ENCODE measurements around the gene SEL1L.
"Not testable (repeated sequence)": the region's sequence is repeated elsewhere in the genome, so short reads cannot be mapped to it uniquely, and the experiment has no call there.

Gene SEL1L

GRCh38 chr14:81474685-81475324 is 58.8 kb downstream of the SEL1L start:
- no peak for DNase-seq (ENCODE audit: extremely low read depth in 1 of 2, low read depth in 1 of 2)

GRCh38 chr14:81474148-81474492 is 59.5 kb downstream of the SEL1L start:
- DNase-seq (ENCODE audit: extremely low read depth in 1 of 2, low read depth in 1 of 2) = no peak

- no peak for DNase-seq (ENCODE audit: extremely low read depth in 1 of 2, low read depth in 1 of 2)
Measured at GRCh38 chr14:81473456-81474147, 60.1 kb downstream of the SEL1L start.

GRCh38 chr14:81472096-81472800 is 61.4 kb downstream of the SEL1L start:
- no peak for DNase-seq (ENCODE audit: extremely low read depth in 1 of 2, low read depth in 1 of 2)

- no peak for DNase-seq (ENCODE audit: extremely low read depth in 1 of 2, low read depth in 1 of 2)
Measured at GRCh38 chr14:81471062-81471461, 62.6 kb downstream of the SEL1L start.

GRCh38 chr14:81470557-81470826 is 63.2 kb downstream of the SEL1L start:
- DNase-seq (ENCODE audit: extremely low read depth in 1 of 2, low read depth in 1 of 2) = not testable (repeated sequence)

- no peak for DNase-seq (ENCODE audit: extremely low read depth in 1 of 2, low read depth in 1 of 2)
Measured at GRCh38 chr14:81466854-81467253, 66.8 kb downstream of the SEL1L start.

GRCh38 chr14:81465507-81466228 is 68.0 kb downstream of the SEL1L start:
- DNase-seq (ENCODE audit: extremely low read depth in 1 of 2, low read depth in 1 of 2) = no peak

GRCh38 chr14:81465003-81465392 is 68.7 kb downstream of the SEL1L start:
- not testable (repeated sequence) for DNase-seq (ENCODE audit: extremely low read depth in 1 of 2, low read depth in 1 of 2)

- peak in 1 of 2 donors; percentile 4 for DNase-seq (ENCODE audit: extremely low read depth in 1 of 2, low read depth in 1 of 2)
Measured at GRCh38 chr14:81464253-81465002, 69.2 kb downstream of the SEL1L start.

GRCh38 chr14:81462356-81462755 is 71.3 kb downstream of the SEL1L start:
- DNase-seq (ENCODE audit: extremely low read depth in 1 of 2, low read depth in 1 of 2) = not testable (repeated sequence)

- DNase-seq (ENCODE audit: extremely low read depth in 1 of 2, low read depth in 1 of 2) = no peak
Measured at GRCh38 chr14:81459912-81460311, 73.7 kb downstream of the SEL1L start.

GRCh38 chr14:81458352-81458751 is 75.3 kb downstream of the SEL1L start:
- DNase-seq (ENCODE audit: extremely low read depth in 1 of 2, low read depth in 1 of 2) = no peak

GRCh38 chr14:81455390-81455789 is 78.3 kb downstream of the SEL1L start:
- DNase-seq (ENCODE audit: extremely low read depth in 1 of 2, low read depth in 1 of 2) = no peak

- no peak for DNase-seq (ENCODE audit: extremely low read depth in 1 of 2, low read depth in 1 of 2)
Measured at GRCh38 chr14:81454572-81455218, 79.0 kb downstream of the SEL1L start.

- peak in 1 of 2 donors; percentile 19 for DNase-seq (ENCODE audit: extremely low read depth in 1 of 2, low read depth in 1 of 2)
Measured at GRCh38 chr14:81453166-81453766, 80.4 kb downstream of the SEL1L start.

GRCh38 chr14:81452341-81453133 is 81.1 kb downstream of the SEL1L start:
- no peak for DNase-seq (ENCODE audit: extremely low read depth in 1 of 2, low read depth in 1 of 2)

GRCh38 chr14:81450976-81451375 is 82.7 kb downstream of the SEL1L start:
- DNase-seq (ENCODE audit: extremely low read depth in 1 of 2, low read depth in 1 of 2) = no peak

GRCh38 chr14:81450100-81450531 is 83.5 kb downstream of the SEL1L start:
- DNase-seq (ENCODE audit: extremely low read depth in 1 of 2, low read depth in 1 of 2) = no peak

All from activated CD8-positive, alpha-beta memory T cell treated with anti-CD3 and anti-CD28 coated beads for 1 hour (primary cell).